Thyroid gland (tissue), 4 donors: ENCODE data around the gene KLF11. TPM values are rescaled to one million over a fixed set of nuclear protein-coding genes. Genes with fewer than 3 reads are reported as not detected.

Experiments
- DNase-seq, 2 donors: peaks; one replicate each; pipeline ENCODE4 v3.0.0-alpha.2; 2019
- H3K27ac ChIP-seq, 3 donors: fragments of 200-600 bp; sonication (generic); 1 replicate in 2 of 3; 2 replicates in 1 of 3; pipeline ENCODE4 v1.5.1; 2016 to 2019; ENCODE audit warnings: mild to moderate bottlenecking in 1 of 3, moderate library complexity in 1 of 3
- H3K27me3 ChIP-seq: fragments of 200-600 bp; sonication (generic); one replicate; pipeline ENCODE4 v1.5.1; 2019
- H3K36me3 ChIP-seq, 2 donors: fragments of 200-600 bp; sonication (generic); one replicate each; pipeline ENCODE4 v1.5.1; 2016 to 2019
- H3K4me1 ChIP-seq, 2 donors: fragments of 200-600 bp; sonication (generic); one replicate each; pipeline ENCODE4 v1.5.1; 2017 to 2019
- H3K4me3 ChIP-seq, 3 donors: fragments of 200-600 bp; sonication (generic); replicated peaks in 1 of 3; 1 replicate in 2 of 3; 2 replicates in 1 of 3; pipeline ENCODE4 v1.5.1; 2016; ENCODE audit warnings: mild to moderate bottlenecking in 1 of 3
- H3K9me3 ChIP-seq: fragments of 200-600 bp; sonication (generic); one replicate; pipeline ENCODE4 v1.5.1; 2017
- CTCF ChIP-seq, 6 experiments: fragments of 200-600 bp in 3 of 6; fragments of 450-650 bp in 3 of 6; sonication (generic) in 3 of 6; IDR thresholded peaks; one replicate each; pipeline ENCODE4 v1.5.1; 2016 to 2019; ENCODE audit warnings: antibody characterized with exemption in 6 of 6, mild to moderate bottlenecking in 2 of 6, inconsistent platforms in 1 of 6, moderate library complexity in 1 of 6
- POLR2A ChIP-seq, 2 donors: fragments of 450-650 bp; IDR thresholded peaks; one replicate each; pipeline ENCODE4 v1.6.1; 2017; ENCODE audit warnings: antibody characterized with exemption in 2 of 2, mild to moderate bottlenecking in 2 of 2, moderate library complexity in 1 of 2
- WGBS, 2 donors: methylation state at CpG; one replicate each; pipeline ENCODE4 v1.1.5; 2017; 5-methylcytosine and 5-hydroxymethylcytosine counted together
- intact Hi-C: fragments of 100-400 bp; cut with DNase I; formaldehyde crosslinking; loops from one replicate; pipeline ENCODE4 v1.15.1; 2023
- total RNA-seq, 4 donors: library from RNA; depleted of rRNA; stranded (reverse); fragments of >200 nt; gene quantifications; one replicate each; pipeline ENCODE4 v1.2.3, GENCODE V29; 2016

The KLF11 gene
- total RNA-seq, 4 donors from 2014 or later: 11.2 to 44.2 (median 23.7) TPM

- no peak for TF ChIP-seq POLR2A (IDR thresholded peaks at IDR 0.05)
- TF ChIP-seq CTCF (IDR thresholded peaks at IDR 0.05): no peak
- no peak overlapping the region for H3K27ac ChIP-seq
- 94 to 97% methylated on average over 17 of the region's 17 CpGs for WGBS, 2 donors
- no peaks in the 10 kb centered on the region for H3K27me3 ChIP-seq
- no peaks in the 10 kb centered on the region for H3K36me3 ChIP-seq
- no peak overlapping the region for H3K4me3 ChIP-seq
- intact Hi-C loops: no loop called here
- peaks cover 17 to 44% of the 10 kb centered on the region in 2 donors for H3K4me1 ChIP-seq
- DNase-seq: no peak
- no peaks in the 10 kb centered on the region for H3K9me3 ChIP-seq
Measured at GRCh38 chr2:10005461-10006235, 37.7 kb upstream of the KLF11 start.

DNA sequence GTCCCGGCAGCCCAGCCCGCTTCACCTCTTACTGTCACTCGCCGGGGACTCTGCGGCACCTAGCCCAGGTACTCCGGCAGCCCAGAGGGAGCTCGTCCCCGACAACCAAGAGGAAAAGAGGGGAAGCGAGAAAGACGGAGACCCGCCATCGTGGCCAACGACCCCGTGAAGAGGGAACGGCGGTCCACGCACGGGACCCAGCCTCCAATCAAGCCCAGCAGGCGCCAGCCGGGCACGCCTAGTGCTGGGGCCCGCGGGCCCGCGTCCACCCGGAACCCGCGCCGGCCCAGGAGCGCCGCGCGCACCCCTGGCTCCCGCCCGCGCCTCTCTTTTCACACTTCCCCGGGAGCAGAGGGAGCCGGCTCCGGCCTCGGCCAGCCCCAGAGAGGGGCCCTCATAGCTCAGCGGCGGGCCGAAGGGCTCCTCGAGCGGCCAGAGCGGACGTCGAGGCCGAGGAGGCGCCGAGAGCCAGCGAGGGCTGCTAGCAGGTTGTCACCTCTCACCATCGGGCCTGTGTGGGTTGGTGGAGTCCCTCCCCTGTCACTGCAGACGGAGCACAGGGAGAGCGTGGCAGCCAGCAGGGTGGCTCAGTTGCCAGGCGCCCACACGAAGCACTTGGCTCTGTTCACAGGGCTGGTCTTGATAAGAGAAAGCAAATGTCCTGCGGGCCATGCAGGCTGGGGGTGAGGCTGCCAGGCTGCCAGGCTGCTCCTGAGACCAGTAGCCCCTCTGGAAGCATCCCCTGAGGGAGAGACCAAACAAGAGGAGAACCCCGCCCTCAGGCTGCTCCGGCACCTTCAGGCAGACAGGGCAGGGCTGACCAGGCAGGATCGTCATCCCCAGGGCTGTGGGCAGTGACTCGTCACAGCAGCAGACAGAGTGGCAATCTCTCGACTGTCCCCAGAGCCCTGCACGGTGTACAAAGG is 36.9 kb upstream of the KLF11 start:
- WGBS, 2 donors: 58 to 60% methylated on average over 26 to 27 of the region's 64 CpGs
- no peak for TF ChIP-seq POLR2A (IDR thresholded peaks at IDR 0.05)
- no peak for TF ChIP-seq CTCF (IDR thresholded peaks at IDR 0.05)
- peak; percentile 56 to 65 for DNase-seq
- Histone ChIP-seq H3K4me1 (peaks cover 17 to 44% of the 10 kb centered on the region in 2 donors), H3K9me3 (no peaks in the 10 kb centered on the region), H3K27ac (peak overlapping the region in 2 of 3 donors; percentile 15), H3K36me3 (no peaks in the 10 kb centered on the region), H3K27me3 (no peaks in the 10 kb centered on the region), H3K4me3 (no peak overlapping the region)
- intact Hi-C loops: no loop called here

GRCh38 chr2:10007435-10007834 is 35.9 kb upstream of the KLF11 start:
- no peaks in the 10 kb centered on the region for H3K9me3 ChIP-seq
- 87 to 88% methylated on average over 9 of the region's 9 CpGs for WGBS, 2 donors
- H3K36me3 ChIP-seq: no peaks in the 10 kb centered on the region
- no peak overlapping the region for H3K27ac ChIP-seq
- no peak overlapping the region for H3K4me3 ChIP-seq
- intact Hi-C loops: no loop called here
- DNase-seq: no peak
- no peaks in the 10 kb centered on the region for H3K27me3 ChIP-seq
- H3K4me1 ChIP-seq: peaks cover 17 to 44% of the 10 kb centered on the region in 2 donors
- TF ChIP-seq CTCF (IDR thresholded peaks at IDR 0.05): no peak
- no peak for TF ChIP-seq POLR2A (IDR thresholded peaks at IDR 0.05)

- DNase-seq: no peak
- 75 to 80% methylated on average over 18 to 22 of the region's 22 CpGs for whole genome bisulfite sequencing, 2 donors
- TF ChIP-seq CTCF (IDR thresholded peaks at IDR 0.05) (no peak), POLR2A (IDR thresholded peaks at IDR 0.05) (no peak)
Measured at GRCh38 chr2:10007921-10008808, 35.2 kb upstream of the KLF11 start.

More at GRCh38 chr2:10007921-10008808, 35.2 kb upstream of the KLF11 start:
- no peaks in the 10 kb centered on the region for H3K9me3 ChIP-seq
- no peak overlapping the region for H3K4me3 ChIP-seq
- H3K27ac ChIP-seq: no peak overlapping the region
- intact Hi-C loops: no loop called here
- H3K36me3 ChIP-seq: no peaks in the 10 kb centered on the region
- peaks cover 17 to 44% of the 10 kb centered on the region in 2 donors for H3K4me1 ChIP-seq
- H3K27me3 ChIP-seq: no peaks in the 10 kb centered on the region
